ENCODE results near the gene AFP.

AFP gene

GRCh38 chr4:73485596-73485995, 49.6 kb downstream of the AFP start:
- ChIA-PET CTCF (no interaction called here), POLR2A (no interaction called here)
- TF ChIP-seq SP1 (IDR thresholded peaks at IDR 0.05) (no peak), ARNT (IDR thresholded peaks at IDR 0.05) (no peak), SUZ12 (IDR thresholded peaks at IDR 0.05) (no peak)
- DNase-seq (ENCODE audit: extremely low spot score), result no peak

GRCh38 chr4:73486497-73486896, 50.5 kb downstream of the AFP start:
- TF ChIP-seq ARNT (IDR thresholded peaks at IDR 0.05) (no peak), PKNOX1 (IDR thresholded peaks at IDR 0.05) (no peak), SUZ12 (IDR thresholded peaks at IDR 0.05) (no peak), LEF1 (IDR thresholded peaks at IDR 0.05; ENCODE audit: borderline replicate concordance) (no peak), L3MBTL2 (conservative IDR thresholded peaks at IDR 0.05) (no peak), NFRKB (IDR thresholded peaks at IDR 0.05) (no peak), FOXA1 (IDR thresholded peaks at IDR 0.05) (no peak), BHLHE40 (IDR thresholded peaks at IDR 0.05; ENCODE audit: borderline replicate concordance) (no peak), SP1 (IDR thresholded peaks at IDR 0.05) (no peak), FOXK2 (IDR thresholded peaks at IDR 0.05) (no peak), FOXM1 (IDR thresholded peaks at IDR 0.05; ENCODE audit: borderline replicate concordance) (no peak), CTBP1 (IDR thresholded peaks at IDR 0.05; ENCODE audit: borderline replicate concordance) (no peak), TARDBP (IDR thresholded peaks at IDR 0.05) (no peak), HDGF (IDR thresholded peaks at IDR 0.05; ENCODE audit: borderline replicate concordance) (no peak)
- DNase-seq (ENCODE audit: extremely low spot score), result no peak
- CTCF ChIA-PET, result no interaction called here
- POLR2A ChIA-PET, result no interaction called here

- DNase-seq (ENCODE audit: extremely low spot score), result no peak
- TF ChIP-seq ARNT (IDR thresholded peaks at IDR 0.05), result no peak
- TF ChIP-seq FOXA1 (IDR thresholded peaks at IDR 0.05), result no peak
- TF ChIP-seq NFRKB (IDR thresholded peaks at IDR 0.05), result no peak
- TF ChIP-seq LEF1 (IDR thresholded peaks at IDR 0.05; ENCODE audit: borderline replicate concordance), result no peak
- no peak for TF ChIP-seq SUZ12 (IDR thresholded peaks at IDR 0.05)
- TF ChIP-seq BHLHE40 (IDR thresholded peaks at IDR 0.05; ENCODE audit: borderline replicate concordance), result no peak
- TF ChIP-seq HDGF (IDR thresholded peaks at IDR 0.05; ENCODE audit: borderline replicate concordance), result no peak
- TF ChIP-seq SP1 (IDR thresholded peaks at IDR 0.05), result no peak
- no peak for TF ChIP-seq CTBP1 (IDR thresholded peaks at IDR 0.05; ENCODE audit: borderline replicate concordance)
- TF ChIP-seq PKNOX1 (IDR thresholded peaks at IDR 0.05), result no peak
- no peak for TF ChIP-seq FOXM1 (IDR thresholded peaks at IDR 0.05; ENCODE audit: borderline replicate concordance)
- TF ChIP-seq ELF4 (IDR thresholded peaks at IDR 0.05), result no peak
- TF ChIP-seq L3MBTL2 (conservative IDR thresholded peaks at IDR 0.05), result no peak
- no peak for TF ChIP-seq FOXK2 (IDR thresholded peaks at IDR 0.05)
- TF ChIP-seq ZNF384 (IDR thresholded peaks at IDR 0.05), result no peak
- no peak for TF ChIP-seq TARDBP (IDR thresholded peaks at IDR 0.05)
- ChIA-PET POLR2A (no interaction called here), CTCF (no interaction called here)
Observed at GRCh38 chr4:73487233-73487632, 51.2 kb downstream of the AFP start.

GRCh38 chr4:73499996-73500765, 64.2 kb downstream of the AFP start:
- ChIA-PET POLR2A (no interaction called here), CTCF (no interaction called here)
- DNase-seq (ENCODE audit: extremely low spot score), result no peak
- TF ChIP-seq FOXK2 (IDR thresholded peaks at IDR 0.05) (no peak), PKNOX1 (IDR thresholded peaks at IDR 0.05) (no peak), ARNT (IDR thresholded peaks at IDR 0.05) (no peak), SUZ12 (IDR thresholded peaks at IDR 0.05) (no peak), HDGF (IDR thresholded peaks at IDR 0.05; ENCODE audit: borderline replicate concordance) (no peak), ZNF384 (IDR thresholded peaks at IDR 0.05) (no peak), BHLHE40 (IDR thresholded peaks at IDR 0.05; ENCODE audit: borderline replicate concordance) (no peak), ELF4 (IDR thresholded peaks at IDR 0.05) (no peak), L3MBTL2 (conservative IDR thresholded peaks at IDR 0.05) (no peak), SP1 (IDR thresholded peaks at IDR 0.05) (no peak), NFRKB (IDR thresholded peaks at IDR 0.05) (no peak), LEF1 (IDR thresholded peaks at IDR 0.05; ENCODE audit: borderline replicate concordance) (no peak), FOXA1 (IDR thresholded peaks at IDR 0.05) (no peak), FOXM1 (IDR thresholded peaks at IDR 0.05; ENCODE audit: borderline replicate concordance) (no peak), TARDBP (IDR thresholded peaks at IDR 0.05) (no peak), CTBP1 (IDR thresholded peaks at IDR 0.05; ENCODE audit: borderline replicate concordance) (no peak)

GRCh38 chr4:73501664-73502265, 65.7 kb downstream of the AFP start:
- no peak for TF ChIP-seq TARDBP (IDR thresholded peaks at IDR 0.05)
- no peak for DNase-seq (ENCODE audit: extremely low spot score)
- CTCF ChIA-PET, result no interaction called here
- POLR2A ChIA-PET, result no interaction called here

GRCh38 chr4:73505567-73505966, 69.5 kb downstream of the AFP start:
- TF ChIP-seq LEF1 (IDR thresholded peaks at IDR 0.05; ENCODE audit: borderline replicate concordance) (no peak), ZNF384 (IDR thresholded peaks at IDR 0.05) (no peak), CTBP1 (IDR thresholded peaks at IDR 0.05; ENCODE audit: borderline replicate concordance) (no peak), FOXM1 (IDR thresholded peaks at IDR 0.05; ENCODE audit: borderline replicate concordance) (no peak), FOXK2 (IDR thresholded peaks at IDR 0.05) (no peak), L3MBTL2 (conservative IDR thresholded peaks at IDR 0.05) (no peak), SUZ12 (IDR thresholded peaks at IDR 0.05) (no peak), PKNOX1 (IDR thresholded peaks at IDR 0.05) (no peak), FOXA1 (IDR thresholded peaks at IDR 0.05) (no peak), ELF4 (IDR thresholded peaks at IDR 0.05) (no peak), ARNT (IDR thresholded peaks at IDR 0.05) (no peak), TARDBP (IDR thresholded peaks at IDR 0.05) (no peak), SP1 (IDR thresholded peaks at IDR 0.05) (no peak), NFRKB (IDR thresholded peaks at IDR 0.05) (no peak), BHLHE40 (IDR thresholded peaks at IDR 0.05; ENCODE audit: borderline replicate concordance) (no peak), HDGF (IDR thresholded peaks at IDR 0.05; ENCODE audit: borderline replicate concordance) (no peak)
- DNase-seq (ENCODE audit: extremely low spot score), result no peak
- CTCF ChIA-PET, result no interaction called here
- POLR2A ChIA-PET, result no interaction called here

Measured in HEK293T (cell line).